ENCODE results near the gene CYP39A1.
A peak's percentile ranks its signal among the peaks of the same experiment; 100 is the strongest.

Gene CYP39A1, protein sequence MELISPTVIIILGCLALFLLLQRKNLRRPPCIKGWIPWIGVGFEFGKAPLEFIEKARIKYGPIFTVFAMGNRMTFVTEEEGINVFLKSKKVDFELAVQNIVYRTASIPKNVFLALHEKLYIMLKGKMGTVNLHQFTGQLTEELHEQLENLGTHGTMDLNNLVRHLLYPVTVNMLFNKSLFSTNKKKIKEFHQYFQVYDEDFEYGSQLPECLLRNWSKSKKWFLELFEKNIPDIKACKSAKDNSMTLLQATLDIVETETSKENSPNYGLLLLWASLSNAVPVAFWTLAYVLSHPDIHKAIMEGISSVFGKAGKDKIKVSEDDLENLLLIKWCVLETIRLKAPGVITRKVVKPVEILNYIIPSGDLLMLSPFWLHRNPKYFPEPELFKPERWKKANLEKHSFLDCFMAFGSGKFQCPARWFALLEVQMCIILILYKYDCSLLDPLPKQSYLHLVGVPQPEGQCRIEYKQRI

DNA sequence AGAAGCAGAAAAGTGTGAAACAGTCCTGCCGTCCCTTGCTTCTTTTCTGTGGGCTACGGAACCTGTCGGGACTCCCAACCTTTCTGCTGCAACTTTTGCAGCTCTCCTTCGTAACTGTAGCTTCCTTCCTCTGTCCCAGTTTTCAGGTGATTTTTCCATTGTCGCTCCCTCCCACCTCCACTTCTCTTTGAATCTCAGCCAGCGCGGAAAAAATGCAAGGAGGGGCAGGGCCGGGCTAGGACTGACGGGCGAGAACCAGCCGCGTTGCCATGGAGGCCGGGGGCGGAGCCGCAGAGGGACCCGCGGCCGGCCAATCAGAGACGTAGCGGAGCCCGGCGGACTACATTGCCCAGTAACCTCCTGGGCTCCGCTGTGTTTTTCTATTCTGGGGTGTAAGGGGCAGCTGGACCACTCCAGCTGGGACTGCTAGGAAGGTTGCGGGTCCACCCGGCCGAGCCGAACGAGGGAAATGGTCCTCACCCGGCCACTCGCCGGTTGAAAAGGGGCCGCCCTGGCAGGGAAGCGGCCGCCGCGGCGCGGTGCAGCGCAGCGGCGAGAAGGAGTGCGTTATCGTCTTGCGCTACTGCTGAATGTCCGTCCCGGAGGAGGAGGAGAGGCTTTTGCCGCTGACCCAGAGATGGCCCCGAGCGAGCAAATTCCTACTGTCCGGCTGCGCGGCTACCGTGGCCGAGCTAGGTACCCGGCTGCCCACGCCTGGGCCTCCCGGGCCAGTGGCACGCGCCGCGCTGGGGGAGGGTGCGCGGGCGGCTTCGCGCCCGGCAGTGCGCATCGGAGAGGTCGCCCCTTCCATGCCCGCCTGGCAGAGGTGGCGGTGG is at the start of gene CYP39A1, which contains the start of gene SLC25A27:
TSS of gene CYP39A1 (minus strand) at position 216 of the 836 bp plus-strand sequence. CDS start 236 bp downstream, outside the sequence.
TSS of gene SLC25A27 (plus strand) at position 373 of the 836 bp plus-strand sequence. CDS start at position 591, 218 bp downstream.
- DNase-seq: peak; percentile 92

DNA sequence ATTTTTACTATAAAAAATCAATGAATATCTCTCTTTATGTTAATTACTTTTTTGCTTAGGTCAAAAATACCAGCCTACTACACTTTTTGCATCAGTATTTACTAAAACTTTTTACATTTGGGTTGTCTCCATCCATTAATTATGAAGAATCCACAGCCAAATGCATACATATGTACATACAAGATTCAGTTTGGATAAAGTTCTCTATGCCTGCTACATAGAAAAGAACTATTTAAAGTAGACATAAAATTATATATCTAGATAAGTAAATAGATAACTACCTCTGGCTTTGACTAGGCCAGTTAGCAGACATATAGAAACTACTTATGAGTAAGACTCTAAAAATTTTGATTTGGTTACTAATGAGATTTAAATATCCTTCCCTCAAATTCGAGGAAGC is 47.4 kb upstream of the CYP39A1 start:
- DNase-seq: no peak

DNA sequence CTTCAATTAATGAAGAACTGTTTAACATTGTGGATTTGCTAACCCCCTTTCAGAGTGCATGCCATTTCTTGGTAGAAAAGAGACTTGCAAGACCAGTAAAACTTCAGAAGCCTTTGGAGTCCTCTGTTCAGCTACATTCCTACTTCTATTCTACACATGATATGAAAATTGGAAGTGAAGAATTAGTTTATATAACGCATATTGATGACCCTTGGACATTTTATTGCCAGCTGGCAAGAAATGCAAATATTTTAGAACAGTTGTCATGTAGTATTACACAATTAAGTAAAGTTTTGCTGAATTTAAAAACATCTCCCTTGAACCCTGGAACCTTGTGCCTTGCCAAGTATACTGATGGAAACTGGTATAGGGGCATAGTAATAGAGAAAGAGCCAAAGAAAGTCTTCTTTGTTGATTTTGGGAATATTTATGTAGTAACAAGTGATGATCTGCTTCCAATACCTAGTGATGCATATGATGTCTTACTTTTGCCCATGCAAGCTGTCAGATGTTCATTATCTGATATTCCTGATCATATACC is 38.4 kb upstream of the CYP39A1 start:
- DNase-seq: no peak

DNA sequence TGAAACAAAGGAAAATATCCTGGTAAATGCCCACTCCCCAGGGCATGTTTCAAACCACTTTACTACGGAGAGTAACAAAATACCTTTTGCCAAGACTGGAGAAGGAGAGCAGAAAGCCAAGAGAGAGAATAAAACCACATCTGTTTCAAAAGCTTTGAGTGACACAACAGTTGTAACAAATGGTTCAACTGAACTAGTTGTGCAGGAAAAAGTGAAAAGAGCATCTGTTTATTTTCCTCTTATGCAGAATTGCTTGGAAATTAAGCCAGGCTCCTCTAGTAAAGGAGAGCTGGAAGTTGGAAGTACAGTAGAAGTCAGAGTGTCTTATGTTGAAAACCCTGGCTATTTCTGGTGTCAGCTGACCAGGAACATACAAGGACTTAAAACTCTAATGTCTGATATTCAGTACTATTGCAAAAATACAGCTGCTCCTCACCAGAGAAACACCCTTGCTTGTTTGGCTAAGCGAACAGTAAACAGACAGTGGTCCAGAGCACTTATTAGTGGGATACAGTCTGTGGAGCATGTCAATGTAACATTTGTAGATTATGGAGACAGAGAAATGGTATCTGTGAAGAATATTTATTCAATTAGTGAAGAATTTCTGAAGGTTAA is 37.6 kb upstream of the CYP39A1 start:
- DNase-seq: no peak

DNA sequence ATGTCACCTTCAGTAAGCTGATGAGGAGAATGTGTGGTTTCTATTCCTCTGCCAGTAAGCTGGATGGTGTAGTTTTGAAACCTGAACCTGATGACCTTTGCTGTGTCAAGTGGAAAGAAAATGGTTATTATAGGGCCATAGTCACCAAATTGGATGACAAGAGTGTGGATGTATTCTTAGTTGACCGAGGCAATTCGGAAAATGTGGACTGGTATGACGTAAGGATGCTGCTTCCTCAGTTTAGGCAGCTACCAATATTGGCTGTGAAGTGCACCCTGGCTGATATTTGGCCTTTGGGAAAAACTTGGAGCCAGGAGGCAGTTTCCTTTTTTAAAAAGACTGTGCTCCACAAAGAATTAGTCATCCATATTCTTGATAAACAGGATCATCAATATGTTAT is 37.0 kb upstream of the CYP39A1 start:
- DNase-seq: no peak

DNA sequence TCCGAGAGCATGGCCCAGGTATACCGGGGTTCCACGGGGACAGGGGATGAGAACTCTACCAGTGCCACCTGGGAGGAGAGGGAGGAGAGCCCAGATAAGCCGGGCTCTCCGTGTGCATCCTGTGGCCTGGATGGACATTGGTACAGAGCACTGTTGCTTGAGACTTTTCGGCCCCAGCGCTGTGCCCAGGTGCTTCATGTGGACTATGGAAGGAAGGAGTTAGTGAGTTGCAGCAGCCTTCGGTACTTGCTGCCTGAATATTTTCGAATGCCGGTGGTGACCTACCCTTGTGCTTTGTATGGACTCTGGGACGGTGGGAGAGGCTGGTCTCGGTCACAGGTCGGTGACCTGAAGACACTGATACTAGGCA is 36.3 kb upstream of the CYP39A1 start:
- no peak for DNase-seq

DNA sequence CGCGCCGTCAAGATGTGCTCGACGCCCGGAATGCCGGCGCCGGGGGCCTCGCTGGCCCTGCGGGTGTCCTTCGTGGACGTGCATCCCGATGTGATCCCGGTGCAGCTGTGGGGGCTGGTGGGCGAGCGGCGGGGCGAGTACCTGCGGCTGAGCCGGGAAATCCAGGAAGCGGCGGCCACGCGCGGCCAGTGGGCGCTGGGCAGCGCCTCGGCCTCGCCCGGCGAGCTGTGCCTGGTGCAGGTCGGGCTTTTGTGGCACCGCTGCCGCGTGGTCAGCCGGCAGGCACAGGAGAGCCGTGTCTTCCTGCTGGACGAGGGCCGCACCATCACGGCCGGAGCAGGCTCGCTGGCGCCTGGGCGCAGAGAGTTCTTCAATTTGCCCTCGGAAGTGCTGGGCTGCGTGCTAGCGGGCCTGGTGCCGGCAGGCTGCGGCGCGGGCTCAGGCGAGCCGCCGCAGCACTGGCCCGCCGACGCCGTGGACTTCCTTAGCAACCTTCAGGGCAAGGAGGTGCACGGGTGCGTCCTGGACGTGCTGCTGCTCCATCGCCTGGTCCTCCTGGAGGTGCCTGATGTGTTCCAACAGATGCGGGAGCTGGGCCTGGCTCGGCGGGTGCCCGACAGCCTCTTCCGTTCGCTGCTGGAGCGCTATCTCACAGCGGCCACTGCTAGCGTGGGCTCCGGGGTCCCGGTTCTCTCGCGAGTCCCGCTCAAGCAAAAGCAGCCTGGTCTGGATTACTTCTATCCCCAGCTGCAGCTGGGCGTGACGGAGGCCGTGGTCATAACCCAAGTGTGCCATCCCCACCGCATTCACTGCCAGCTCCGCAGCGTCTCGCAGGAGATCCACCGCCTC is 35.7 kb upstream of the CYP39A1 start:
- DNase-seq: no peak

DNA sequence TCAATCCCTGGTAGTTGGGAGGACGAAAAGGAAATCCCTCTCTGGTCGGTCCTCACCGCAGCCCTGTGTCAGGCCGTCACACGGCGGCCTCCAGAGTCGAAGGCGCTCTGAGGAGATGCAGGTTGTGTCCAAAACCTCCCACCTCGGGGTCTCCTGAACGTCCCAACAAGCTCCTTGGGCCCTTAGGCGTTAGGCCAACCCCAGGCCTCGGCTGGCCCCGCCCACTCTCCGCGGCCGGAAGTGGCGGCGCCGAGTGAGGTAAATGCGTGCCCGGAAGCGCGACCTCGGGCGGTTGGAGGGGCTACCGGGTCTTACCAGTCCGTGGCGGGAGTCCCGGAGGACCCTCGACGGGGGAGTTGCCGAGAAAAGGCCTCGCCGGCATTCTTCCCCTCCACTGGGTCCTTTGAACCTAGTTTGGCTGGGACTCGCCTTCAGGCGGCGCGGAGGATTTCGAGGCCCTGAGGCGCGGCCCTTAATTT is 35.0 kb upstream of the CYP39A1 start, which contains the start of gene TDRD6:
TSS of gene TDRD6 (plus strand) at position 267 of the 479 bp plus-strand sequence. CDS start 244 bp downstream, outside the sequence.
- DNase-seq: no peak

DNA sequence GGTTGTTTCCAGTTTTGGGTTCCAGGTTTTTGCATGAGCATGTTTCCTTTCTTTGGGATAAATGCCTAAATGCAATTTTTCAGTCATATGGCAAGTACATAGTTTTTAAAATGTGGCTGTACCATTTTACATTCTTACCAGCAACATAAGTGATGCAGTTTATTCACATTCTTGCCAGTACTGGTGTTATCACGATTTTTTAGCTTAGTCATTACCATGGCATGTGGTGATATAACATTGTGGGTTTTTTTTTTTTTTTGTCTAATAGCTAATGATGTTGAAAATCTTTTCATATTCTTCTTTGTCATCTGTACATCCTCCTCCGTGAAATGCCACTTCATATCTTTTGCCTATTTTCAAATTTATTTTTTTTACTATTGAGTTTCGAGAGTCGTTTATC is 32.2 kb upstream of the CYP39A1 start:
- no peak for DNase-seq

DNA sequence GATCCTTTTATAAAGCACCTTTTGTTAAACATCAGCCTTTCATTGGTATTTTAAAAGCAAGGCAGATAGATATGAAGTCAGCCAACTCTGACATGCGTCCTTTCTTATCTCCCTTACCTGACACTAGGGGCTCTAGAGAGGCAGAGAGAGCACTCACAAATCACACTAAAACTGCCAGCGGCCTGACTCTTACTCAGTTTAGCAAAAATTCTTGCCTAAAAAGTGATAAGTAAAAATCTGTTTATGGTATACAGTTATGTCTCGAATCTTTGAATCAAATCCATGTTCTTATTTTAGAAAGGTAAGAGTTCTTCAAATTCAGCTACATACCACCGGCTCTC is 24.7 kb upstream of the CYP39A1 start:
- peak; percentile 34 for DNase-seq

DNA sequence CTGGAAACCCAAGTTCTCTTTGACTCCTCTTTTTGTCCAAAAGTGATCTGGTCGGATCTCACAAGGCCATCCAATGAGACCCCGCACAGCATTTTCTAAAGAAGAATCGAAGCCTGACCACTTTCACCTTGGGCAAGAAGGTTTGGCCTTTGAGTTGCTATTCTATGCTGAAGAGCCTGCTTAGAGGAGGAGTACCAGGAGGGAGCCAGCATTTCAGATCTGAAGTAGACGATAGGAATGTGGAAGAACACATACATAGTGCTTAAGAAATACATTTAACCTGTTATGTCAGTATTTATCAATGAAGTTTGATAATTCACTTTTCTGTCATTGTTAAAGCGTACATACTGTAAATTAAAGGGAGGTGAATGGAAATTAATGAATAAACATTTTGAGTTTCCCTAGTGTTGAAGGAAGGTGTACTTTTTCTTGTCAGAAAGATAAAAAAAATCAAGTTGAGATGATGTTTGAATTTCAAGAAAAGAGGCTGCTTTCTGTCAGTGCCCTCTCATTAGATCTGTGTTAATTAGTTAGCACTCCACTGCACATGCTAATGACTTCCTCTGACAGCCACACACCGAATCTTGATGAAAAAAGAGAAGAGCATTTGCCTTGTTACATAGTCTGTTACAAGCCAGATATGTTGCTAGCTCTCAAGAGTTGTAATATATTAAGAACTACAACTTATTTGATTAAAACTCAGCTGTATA is 24.1 kb upstream of the CYP39A1 start:
- DNase-seq: no peak

DNA sequence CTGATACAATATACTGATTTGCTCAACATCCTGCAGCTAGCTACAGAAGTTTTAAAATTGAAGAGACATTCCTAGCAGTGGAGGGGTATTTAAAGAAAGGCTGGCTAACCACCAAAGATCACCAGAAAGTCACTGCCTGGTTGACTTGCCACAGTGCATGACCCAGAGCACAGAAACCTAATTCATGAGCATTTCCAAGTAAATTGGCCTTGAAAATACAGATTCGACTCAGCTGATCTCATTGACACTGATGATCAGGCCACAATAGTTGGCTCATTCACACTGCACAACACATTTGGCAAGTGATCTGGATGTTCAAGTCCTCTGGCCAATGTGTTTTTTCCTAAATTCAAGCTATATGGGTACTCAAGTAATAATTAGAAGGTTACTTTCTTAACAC is 21.8 kb upstream of the CYP39A1 start:
- no peak for DNase-seq

DNA sequence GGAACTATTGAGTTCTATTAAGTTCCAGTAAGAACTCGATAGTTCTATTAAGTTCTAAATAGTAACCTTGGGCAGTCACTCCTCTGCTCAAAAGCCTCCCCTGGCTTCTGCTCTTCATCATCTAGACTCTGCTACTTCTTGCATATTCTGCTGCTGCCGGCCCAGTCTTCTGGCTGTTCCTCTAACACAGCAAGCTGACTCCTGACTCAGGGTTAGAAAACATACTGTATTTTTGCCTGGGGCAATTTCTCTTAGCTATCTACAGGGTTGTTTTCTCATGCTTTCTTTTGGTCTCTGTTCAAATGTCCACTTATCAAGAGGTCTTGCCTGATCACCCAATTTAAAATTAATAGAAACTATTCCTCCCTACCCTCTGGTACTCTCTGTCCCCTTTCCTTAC is 14.8 kb upstream of the CYP39A1 start:
- DNase-seq: no peak

DNA sequence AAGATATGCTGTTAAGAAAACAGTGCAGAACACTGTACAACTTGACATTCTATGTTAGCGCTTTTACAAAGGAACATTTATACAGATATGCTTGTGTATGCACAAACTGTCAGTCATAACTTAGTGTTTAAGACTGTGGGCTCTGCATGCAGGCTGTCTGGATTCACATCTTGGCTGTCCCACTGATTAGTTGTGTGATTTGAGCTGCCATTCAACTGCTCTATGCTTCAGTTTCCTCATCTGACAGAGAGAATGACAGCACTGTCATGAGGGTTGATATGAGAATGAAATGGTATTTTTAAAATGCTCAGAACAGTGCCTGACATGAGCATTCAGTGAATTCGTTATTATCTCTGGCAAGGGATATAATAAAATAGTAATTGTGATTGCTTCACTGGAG is 8.9 kb upstream of the CYP39A1 start:
- DNase-seq: no peak

DNA sequence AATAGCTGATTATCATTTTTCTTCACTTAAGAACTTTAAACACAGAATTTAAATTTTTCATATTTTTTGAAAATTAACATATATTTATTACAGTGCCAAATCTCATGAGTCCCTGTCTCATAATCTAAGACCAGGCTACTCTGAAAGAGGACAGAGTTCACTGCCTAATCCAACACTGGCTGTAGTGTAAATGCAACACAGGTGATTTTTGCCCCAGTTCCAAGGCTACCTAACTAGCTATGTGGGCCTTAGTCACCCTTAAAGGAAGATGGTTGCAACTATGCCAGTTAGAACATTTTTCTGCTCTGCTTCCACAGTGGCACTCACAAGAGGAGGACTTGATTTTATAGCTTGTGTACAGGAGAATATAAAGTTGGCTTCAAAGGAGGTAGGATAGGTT is 5.0 kb upstream of the CYP39A1 start:
- DNase-seq: no peak

DNA sequence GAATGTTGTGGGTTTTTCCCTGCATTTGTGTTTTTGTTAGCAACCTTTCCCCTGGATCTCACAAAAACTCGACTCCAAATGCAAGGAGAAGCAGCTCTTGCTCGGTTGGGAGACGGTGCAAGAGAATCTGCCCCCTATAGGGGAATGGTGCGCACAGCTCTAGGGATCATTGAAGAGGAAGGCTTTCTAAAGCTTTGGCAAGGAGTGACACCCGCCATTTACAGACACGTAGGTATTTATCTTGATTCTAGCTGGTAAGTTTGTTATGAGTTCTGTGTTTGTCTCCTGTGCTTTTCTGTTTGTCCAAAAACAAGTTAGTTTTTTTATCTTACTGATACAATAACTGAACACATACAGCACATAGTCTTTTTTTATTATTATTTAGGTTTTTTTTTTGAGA is 3.2 kb upstream of the CYP39A1 start:
- peak; percentile 61 for DNase-seq

DNA sequence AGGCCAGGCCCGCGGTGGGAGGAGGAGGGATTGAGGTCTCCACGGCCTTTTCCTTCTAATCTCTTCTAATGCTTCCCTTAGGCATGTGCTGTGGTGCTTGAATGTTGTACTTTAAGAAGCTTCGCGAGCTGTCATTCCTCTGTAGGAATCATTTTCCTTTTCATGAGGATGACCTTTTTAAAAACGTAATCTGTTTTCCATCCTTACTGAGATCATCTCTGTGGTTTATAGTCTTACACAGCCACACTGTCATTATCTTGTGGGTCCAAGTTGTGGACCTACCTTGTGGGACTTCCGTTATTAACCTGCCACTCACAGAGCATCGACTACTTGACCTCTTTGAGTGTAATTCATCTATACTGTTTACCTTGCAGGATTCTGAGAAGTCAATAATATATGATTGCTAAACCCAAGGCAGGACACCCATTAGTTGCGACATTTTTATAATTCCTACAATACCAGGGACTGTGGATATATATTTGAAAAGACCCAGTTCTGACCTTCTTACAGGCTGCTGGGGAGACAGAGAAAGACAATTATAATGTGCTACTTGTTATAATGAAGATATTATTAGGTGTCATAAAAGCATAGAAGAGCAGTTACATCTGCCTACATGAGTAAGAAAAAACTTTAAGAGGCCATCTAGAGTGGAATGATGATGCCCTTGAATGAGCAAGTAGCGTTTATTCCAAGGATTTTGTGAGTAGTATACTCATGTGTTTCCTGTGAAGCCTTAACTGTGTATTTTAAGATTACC is 999 bp upstream of the CYP39A1 start:
- peak; percentile 36 for DNase-seq

DNA sequence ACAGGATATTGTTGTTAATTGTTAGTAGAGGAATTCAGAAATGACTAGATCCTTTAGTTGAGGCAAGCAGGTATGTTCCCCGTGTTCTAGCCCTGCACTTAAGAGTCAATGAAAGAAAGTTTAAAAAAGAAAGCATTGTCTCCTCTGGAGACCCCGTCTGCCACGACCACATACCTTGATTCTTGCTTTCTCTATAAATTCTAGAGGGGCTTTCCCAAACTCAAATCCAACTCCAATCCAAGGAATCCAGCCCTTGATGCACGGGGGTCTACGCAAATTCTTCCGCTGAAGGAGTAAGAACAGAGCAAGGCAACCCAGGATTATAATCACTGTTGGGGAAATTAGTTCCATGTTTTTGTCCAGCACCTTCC is 401 bp downstream of the CYP39A1 start:
- DNase-seq: peak; percentile 44

DNA sequence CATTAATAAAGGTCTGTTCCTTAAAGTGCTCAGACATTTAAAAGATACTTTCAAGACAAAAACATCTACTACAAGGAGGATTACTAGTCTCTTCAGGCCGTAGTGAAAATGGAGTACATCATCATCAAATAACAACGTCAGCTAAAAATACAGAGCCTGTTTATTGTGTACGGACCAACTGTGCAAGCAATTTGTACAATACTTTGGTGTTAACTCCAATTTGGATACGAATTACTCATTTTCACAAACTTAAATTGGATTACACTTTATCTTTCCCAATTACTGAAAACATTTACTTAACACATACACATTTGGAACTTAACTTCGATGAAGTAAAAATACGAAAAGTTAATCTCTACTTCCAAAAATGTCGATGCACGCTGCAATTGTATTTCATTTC is 802 bp downstream of the CYP39A1 start:
- no peak for DNase-seq

DNA sequence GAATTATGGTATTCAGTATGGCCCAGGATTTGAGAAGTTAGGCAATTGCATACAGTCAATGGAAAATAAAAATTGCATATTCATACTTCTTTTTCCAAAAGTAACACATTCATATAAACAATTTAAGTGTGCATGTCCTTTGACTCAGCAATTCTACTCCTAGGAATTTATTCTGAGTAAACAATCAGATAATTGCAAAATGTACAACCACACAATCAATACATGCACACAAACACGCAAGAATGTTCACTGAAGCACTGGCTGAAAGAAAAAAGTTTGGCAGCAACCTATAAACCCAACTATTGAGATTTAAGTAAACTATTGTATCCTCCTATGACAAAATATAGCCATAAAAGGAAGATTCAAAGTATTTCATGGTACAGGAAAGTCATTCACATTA is 1.6 kb downstream of the CYP39A1 start:
- no peak for DNase-seq
